Keratinocyte (primary cell): ENCODE data around the gene TTC22.

Experiments
- CTCF ChIP-seq, 3 experiments: IDR thresholded peaks in 1 of 3; conservative IDR thresholded peaks in 1 of 3; optimal IDR thresholded peaks in 1 of 3; 2 replicates in 2 of 3; 3 replicates in 1 of 3; pipeline versions ENCODE3 to v1.5.1; 2011; ENCODE audit warnings: low read length in 3 of 3, mild to moderate bottlenecking in 3 of 3, moderate library complexity in 2 of 3, control low read depth in 1 of 3, inconsistent platforms in 1 of 3; ENCODE audit not compliant: insufficient read depth in 2 of 3; ENCODE audit errors: extremely low read depth in 1 of 3
- EZH2 ChIP-seq: IDR thresholded peaks from one replicate; pipeline ENCODE4 v1.6.1; 2012; ENCODE audit warnings: inconsistent platforms, mild to moderate bottlenecking, low read length, moderate library complexity

GRCh38 chr1:54835970-54836369 is 34.8 kb upstream of the TTC22 start:
- TF ChIP-seq CTCF (optimal IDR thresholded peaks at IDR 0.05 in 1 of 3, IDR thresholded peaks at IDR 0.05 in 1 of 3, conservative IDR thresholded peaks at IDR 0.05 in 1 of 3; ENCODE audit: extremely low read depth in 1 of 3, insufficient read depth in 2 of 3, low read length in 3 of 3) (no peak), EZH2 (no peak)
